Measurements from ENCODE around the gene FEM1B. TPM values are rescaled to one million over a fixed set of nuclear protein-coding genes. Genes with fewer than 3 reads are reported as not detected.

Gene FEM1B
- total RNA-seq, 1 donor from 2014 or later, result 29.5 TPM

DNA sequence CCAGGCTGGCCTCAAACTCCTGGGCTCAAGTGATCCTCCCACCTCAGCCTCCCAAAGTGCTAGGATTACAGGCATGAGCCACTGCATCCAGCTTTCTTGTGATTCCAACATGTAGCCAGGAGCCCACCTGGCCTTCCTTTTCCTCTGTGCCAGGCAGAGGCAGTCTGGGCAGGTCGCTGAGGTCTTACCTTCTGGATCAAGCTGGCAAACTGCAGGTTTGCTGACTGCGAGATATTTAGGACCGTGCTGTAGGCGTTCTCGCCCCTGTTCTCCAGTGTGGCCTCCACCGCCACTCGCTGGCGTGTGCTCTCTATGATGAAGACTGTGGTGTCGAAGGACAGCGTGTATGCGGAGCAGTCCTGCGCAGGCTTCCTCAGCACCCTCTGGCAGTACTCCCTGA lies 42.5 kb downstream of the FEM1B start:
- DNase-seq (ENCODE audit: extremely low read depth, low read depth, low spot score), result no peak

DNA sequence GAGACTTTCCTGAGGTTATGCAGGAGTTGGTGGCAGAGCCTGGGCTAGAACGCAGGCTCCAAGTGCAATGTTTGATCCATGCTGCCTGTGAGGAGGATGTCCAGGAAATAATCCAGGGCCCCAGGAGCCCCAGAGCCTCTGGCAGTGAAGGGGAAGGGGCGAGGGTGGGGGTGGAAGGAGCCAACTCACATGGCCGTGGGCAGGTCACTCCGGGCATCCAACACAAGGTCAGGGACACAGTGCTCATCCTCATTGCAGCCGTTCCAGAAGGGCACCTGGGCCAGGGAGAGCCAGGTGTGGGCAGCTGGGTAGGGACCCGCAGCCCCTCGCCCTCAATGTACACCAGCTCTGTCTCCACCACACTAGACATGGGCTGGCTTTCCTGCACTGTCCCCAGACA lies 43.7 kb downstream of the FEM1B start:
- no peak for DNase-seq (ENCODE audit: extremely low read depth, low read depth, low spot score)

DNA sequence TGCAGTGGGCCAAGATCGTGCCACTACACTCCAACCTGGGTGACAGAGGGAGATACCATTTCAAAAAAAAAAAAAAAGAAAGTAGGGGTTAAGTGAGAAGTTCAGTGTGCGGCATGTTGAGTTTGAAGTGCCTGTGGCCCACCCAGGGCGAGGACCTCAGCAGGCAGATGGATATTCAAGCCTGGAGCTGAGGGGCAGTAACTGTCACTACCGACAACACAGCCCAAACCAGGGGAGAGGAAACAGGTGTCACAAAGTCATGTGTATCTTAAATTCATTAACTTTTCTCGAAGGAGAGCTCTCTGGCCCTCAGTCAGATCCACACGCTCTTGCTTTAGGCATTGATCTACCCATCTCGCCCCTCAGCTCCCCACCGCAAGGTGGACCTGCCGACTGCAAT lies 45.3 kb downstream of the FEM1B start:
- DNase-seq (ENCODE audit: extremely low read depth, low read depth, low spot score), result no peak

DNA sequence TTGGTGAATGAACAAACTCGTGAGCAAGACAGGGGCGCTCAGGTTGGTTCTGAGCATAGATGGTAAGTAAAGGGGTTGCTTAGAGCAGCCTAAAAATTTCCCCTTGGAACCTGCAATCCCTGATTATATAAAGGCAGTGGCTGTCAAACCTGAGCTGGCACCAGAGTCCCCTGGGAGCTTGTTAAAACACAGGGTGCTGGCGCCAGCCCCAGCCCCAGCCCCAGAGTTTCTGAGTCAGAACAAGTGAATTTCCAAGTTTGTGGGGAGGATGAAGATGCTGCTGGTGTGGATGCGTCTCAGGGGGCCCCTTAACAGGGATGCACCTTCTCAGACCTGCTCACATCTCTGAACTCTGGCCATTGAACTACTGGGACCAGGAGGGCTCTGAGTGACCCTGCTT lies 48.2 kb downstream of the FEM1B start:
- DNase-seq (ENCODE audit: extremely low read depth, low read depth, low spot score), result no peak

DNA sequence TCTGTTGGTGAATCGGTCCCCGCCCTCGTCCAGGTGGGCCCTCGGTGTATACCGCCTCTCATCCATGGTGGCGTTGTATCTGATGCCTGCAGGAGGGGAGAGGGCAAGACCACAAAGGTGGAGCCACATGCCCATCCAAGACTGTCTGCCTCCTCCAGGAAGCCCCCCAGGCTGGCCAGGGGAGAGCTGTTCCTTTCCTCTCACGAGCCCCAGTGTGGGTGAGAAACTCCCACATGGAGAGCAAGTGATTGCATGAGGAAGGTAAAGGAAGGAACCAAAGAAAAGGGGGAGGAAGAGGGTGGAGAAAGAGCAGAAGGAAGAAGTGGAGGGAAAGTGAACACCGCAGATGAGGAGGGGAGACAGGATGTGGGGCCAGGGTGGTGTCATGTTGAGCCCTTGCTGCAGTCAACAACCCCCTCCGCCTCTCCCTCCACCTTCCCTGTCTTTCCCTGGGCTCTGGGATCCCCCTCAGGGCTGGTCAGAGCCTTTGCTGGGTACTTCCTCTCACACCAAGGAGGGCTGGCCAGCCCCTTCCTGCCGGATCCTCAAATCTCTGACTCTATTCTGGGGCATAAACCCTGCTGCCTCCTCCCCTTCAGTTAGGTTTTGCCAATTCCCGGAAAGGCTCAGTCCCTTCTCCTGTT lies 49.3 kb downstream of the FEM1B start:
- no peak for DNase-seq (ENCODE audit: extremely low read depth, low read depth, low spot score)

DNA sequence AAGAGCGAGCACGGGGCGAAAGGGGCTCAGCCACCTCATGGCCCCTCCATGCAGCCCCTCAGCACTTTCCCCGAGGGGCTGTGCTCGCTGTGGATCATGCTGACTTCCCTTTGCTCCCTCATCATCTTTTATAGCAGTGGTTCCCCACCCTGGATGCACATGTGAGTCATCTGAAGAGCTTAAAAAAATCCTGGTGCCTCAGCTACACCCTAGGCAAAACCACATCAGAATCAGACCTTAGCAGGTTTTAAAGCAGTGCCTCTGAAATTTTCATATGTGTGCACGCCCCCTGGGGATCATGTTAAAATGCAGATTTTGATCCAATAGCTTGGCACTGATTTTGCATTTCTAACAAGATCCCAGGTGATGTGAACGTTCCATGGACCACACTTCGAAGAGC lies 50.9 kb downstream of the FEM1B start:
- DNase-seq (ENCODE audit: extremely low read depth, low read depth, low spot score), result no peak

DNA sequence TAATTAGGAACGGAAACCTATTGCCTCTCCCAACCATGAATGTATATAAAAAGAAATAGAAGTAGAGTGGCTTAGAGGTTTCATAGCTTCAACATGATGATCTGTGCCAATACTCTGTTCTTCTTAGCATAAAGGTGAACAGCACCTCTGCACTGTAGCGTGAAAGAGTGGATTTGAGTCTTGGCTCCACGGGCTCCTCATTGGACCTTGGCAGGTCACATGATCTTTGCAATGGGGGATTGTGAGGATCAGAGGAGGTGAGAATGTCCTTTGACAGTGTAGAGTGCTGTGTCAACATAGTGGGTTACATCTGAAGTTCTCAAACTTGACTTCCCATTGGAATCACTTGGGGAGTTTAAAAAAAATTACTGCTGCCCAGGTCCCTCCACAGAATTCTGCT lies 51.4 kb downstream of the FEM1B start:
- DNase-seq (ENCODE audit: extremely low read depth, low read depth, low spot score), result no peak

DNA sequence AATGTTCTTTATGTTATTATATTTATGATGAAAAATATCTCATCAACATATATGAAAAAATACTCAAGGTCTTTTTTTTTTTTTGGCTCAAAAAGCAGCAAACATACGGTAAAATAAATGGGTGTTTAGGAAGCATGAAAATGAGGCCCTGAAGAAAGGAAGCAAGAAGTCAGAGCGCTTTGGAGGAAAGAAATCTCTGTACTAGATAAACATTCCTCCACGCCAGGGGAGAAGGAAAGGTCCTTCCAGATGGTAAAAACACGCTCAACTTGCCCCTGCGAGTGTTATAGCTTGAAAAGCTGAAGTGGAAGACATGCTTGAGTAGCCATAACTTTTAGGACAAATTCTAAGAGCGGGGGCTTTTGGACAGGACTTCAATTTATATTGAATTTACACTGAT lies 52.9 kb downstream of the FEM1B start:
- DNase-seq (ENCODE audit: extremely low read depth, low read depth, low spot score), result no peak

DNA sequence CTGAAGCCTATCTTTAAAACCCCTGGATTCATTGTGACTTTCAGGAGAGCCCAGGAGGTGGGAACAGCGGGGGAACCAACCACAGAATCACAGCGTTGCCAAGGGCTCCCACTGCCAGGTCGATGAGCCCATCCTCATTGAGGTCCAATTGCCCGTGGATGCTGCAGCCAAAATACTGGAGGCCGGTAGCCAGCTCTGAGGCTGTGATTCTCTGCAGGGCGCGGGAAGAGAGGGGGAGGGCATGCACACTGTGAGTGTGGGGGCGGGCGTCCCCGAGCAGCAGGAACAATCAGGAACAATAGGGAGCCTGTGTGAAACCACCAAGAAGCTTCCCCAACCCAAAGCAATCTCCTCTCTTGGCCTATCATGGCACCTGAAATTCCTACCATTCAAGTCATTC lies 53.4 kb downstream of the FEM1B start:
- DNase-seq (ENCODE audit: extremely low read depth, low read depth, low spot score), result no peak

DNA sequence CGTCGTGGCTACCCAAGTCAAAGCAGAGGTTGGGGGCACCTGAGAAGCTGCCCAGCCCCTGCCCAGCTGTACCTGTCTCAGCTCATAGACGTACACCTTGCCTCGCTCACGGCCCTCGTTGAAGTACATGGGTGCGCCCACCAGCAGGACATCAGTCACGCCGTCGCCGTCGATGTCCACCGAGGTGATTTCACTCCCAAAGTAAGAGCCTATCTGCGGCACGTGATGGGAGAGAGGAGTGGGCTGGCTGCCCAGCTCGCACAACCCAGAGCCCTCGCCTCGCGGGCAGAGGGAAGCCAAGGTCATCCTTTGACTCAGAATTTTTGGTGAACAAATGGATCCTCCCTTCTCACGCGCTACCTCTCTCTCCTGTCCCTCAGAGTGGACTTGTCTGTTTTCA lies 54.7 kb downstream of the FEM1B start:
- no peak for DNase-seq (ENCODE audit: extremely low read depth, low read depth, low spot score)

DNA sequence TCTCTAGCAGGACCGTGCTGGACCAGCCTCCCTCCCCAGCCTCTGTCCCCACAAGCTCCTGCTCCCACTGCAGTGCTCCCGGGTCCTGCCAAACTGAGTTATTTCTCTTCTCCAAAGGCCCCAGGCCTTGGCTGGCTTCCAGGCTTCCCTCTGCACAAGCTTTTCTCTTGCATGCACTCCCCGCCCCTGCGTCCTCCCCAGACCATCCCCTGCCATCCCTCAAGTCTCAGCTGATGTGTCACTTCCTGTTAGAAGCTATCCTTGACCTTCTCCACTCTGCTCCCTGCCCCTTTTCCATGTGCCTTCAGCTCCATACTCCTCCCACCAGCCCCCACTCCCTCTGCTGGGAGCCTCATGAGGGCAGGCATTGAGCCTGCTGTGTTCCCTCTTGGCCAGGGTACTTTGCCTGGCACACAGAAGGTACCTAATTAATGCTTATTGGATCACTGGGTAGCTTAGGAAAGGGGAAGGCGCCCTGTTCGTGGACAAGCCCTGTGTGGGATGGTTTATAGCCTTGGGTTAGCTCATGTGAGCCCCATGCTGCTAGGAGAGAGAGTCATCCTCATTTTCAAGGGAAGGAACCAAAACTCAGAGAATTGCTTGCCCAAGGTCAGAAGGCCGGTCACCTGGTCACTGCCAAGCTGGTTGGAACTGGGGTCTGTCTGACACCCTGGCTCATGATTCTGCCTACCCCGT lies 56.4 kb downstream of the FEM1B start:
- DNase-seq (ENCODE audit: extremely low read depth, low read depth, low spot score), result no peak

DNA sequence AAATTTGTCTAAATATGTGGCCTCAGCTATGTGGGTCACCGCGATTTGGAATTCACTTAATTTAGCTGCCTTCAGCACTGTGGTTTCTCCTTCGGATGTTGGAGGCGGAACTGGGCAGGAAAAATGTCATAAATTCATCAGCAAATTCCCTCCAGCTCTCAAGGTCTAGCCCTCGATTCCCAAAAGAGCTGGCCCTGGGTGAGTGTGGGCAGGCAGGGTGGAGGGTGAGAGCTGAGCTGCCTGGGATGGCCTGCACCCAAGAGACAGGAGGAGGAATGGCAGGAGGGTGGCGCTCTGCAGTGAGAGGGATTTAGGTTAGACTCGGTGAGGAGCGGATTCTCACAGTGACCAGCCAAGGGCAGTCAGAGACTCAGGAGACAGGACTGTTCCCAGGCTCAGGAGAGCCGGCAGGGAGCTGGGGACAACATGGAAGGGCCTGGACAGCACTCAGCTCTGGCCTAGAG lies 57.1 kb downstream of the FEM1B start:
- no peak for DNase-seq (ENCODE audit: extremely low read depth, low read depth, low spot score)

DNA sequence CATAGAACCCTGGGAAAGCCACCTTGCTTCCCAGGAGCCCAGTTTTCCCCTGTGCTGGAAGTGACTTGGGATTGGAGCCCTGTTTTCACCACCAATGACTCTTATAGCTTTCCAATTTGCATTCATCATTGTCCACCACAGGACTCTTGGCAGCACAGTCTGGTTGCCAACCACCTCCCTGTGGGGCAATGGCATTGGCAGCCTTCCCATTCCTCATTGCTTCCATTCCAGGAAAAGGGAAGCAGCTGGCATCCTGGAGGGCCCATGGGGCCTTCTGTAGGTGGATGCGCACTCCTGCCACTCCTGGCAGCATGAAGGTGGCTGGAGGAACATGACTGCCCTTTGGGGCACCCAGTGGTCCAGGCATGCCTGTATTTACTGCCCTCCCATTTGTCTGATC lies 57.7 kb downstream of the FEM1B start:
- no peak for DNase-seq (ENCODE audit: extremely low read depth, low read depth, low spot score)

DNA sequence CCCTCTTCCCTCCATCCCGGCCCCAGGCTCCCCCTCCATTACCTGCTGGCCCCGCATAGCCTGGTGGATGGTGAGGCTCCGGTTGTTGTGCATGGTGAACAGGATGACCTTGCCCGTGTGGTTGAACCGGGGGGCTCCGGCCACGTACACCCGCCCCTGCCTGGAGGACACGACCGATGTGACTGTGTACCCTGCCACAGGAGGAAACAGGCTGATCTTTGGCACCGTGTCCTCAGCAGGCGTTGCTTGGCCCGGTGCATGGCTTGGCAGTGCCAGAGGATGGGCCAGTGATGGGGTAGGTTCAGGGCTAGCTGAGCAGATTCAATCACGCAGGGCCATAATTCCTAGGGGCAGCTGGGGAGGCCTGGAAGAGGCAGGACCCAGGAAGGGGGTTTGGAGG lies 58.1 kb downstream of the FEM1B start:
- DNase-seq (ENCODE audit: extremely low read depth, low read depth, low spot score), result no peak

DNA sequence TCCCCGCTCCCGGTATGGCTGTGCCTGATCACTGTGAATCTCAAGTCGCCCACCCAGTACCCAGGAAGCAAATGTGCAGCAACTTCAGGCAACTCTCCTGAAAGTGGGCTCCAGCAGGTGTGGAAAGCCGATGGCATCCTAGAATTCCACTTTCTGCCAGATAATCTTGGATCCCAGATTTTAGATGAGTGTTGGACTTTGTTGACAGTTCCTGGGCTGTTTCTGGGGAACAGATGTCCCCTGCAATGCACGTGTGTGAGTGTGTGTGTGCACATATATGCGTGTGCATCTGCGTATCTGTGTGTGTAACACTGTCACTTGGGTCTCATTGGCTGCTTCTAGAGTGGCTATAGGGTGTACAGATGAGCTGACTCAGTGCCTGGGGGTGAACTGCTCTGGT lies 59.0 kb downstream of the FEM1B start:
- no peak for DNase-seq (ENCODE audit: extremely low read depth, low read depth, low spot score)

DNA sequence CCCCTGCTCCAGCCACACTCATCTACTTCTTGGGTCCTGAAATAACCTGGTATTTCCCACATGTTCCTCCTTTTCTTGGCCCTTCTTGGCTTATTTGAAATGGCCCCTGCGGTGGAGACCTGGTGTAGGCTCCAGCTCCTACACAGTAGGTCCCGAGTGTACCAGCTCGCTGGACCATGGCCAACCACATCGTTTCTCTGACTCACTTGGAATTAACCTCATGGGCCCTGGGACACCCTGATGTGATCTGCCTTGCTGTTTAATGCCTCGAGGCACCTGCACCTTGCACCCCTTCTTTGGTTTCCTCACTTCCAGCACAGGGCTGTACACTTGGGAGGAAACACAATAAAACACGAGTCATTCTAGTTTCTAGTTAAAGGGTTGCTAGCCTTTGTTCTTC lies 60.3 kb downstream of the FEM1B start:
- DNase-seq (ENCODE audit: extremely low read depth, low read depth, low spot score), result no peak

DNA sequence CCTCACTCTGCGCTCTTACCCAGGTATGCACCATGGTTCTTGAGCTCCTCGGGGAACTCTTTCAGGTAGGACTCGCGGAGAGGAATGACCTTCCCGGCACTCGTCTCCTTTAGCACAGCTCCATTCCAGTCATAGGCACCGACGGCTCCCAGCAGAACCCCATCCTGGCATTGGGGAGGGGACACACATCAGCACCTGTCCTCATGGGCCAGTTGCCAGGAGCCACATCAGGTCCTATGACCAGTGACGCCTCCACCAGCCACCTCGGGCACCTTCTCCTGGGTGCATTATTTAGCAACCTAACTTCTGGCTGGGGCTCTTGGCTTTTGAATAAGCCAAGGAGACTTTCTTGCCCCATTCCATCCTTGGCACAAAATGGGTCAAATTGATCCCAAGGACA lies 61.9 kb downstream of the FEM1B start:
- DNase-seq (ENCODE audit: extremely low read depth, low read depth, low spot score), result no peak

DNA sequence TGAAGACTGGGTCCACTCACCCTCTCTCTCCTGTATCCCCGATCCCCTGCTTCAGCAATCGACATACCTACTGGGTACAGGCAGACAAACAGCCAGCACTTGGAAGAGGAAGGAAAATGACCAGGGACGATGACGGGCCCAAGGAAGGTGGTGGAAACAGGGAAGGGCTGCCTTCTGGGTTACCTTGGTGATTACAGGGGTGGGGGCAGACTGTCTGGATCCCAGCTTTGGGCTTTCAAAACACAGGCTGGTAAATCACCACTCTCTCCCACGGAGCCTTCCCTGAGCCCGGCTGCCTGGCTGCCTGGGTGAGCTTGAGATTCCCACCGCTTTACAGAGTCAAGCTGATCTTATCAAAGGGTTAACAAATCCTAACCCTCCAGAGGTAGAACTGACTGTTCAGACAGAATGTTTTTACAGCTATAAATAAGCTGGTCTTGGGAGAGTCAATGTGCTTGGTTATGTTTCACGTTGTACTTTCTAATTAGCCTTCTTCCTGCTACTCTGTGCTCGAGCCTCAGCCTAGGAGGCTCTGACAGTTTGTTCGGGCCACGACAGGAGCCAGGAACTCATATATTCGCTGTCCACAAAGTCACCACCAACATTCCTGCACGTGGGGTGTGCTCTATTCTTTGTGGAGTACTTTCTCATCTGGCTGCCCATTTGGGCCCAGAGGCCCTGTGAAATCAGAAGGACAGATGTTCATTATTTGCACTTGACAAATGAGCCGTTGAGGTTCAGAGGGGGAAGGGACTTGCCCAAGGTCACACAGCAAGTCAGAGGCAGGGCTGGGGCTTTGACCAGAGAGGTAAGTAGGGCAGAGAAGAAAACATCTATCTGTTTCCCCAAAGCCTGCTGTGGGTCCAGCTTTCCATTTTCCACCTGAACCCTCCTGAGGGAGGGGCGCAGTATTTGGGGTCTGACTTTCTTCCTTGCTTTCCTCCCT lies 63.5 kb downstream of the FEM1B start:
- no peak for DNase-seq (ENCODE audit: extremely low read depth, low read depth, low spot score)

DNA sequence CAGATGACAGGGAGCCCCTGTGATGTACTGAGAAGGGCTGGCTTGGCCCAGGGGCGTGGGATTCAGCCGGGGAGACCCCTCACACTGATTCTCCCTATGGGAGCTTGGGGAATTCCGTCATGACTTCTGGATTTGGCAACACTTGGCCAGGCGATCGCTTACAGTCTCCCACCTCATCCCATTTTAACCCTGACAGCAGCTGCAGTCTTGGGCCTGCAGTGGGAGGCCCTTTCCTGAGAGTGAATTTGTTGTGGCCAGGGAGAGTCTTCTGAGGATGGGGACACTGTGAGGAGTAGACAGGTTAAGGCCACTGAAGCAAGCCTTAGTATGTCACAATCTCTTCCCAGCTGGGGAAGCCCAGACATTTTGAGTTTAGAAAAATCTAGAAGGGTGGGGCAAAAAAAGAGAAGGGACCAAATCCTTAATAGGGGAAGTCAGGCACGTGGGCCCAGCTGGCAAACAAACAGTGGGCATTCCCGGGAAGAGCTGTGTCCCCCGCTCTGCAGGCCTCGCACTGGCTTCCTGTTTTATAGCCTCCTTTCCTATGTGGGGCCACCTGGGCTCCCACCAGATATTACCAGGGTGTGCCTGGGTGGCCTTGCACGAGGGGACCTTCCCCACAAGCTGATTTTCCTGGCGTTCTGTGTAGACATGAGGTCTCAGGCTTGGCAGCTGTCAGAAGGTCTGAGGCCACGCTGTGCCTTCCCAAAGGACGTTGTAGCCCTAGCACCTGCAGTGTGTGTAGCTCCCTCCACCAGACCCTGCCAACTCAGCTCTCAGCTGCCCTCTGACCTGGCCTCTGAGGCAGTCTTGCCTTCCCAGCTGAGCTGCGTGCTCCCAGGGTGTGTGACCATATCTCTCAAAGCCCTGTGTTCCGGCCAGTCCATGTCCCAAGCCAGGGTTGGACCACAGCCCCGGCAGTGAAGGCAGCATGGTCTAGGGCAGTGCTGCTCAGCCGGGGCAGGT lies 64.5 kb downstream of the FEM1B start:
- no peak for DNase-seq (ENCODE audit: extremely low read depth, low read depth, low spot score)

DNA sequence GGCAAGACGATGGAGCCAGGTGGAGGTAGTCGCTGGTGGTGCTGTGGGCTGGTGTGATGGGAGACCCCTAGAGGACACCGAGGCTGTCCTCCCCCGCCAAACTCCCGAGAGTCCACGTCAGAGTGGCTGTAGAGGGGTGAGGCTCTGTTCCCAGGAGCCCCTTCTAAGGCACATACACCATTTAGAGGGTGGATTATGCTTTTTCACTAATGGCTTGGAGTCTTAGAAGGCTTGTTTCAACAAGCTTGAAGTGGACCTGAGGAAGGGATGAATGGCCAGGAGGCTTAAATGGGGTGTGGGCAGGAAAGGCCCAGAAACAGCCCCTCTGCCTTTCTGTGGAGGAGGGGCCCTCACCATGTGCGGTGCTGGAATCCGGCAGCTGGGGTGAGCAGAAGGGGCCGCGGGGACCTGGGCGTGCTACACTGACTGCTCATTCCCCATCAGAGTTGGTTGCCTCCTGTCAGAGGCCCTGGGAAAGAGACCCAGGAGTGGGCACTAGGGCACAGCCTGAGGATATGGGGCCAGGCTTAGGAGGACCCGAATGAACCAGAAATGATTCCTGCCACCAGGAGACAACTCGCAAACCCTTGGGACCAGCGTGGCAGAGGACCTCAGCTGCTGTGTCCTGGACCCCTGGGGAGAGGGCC lies 66.2 kb downstream of the FEM1B start:
- DNase-seq (ENCODE audit: extremely low read depth, low read depth, low spot score), result no peak

Data from glomerular endothelial cell (primary cell).